A549 (cell line): Measurements from ENCODE around the gene CERS6. TPM values are rescaled to one million over a fixed set of nuclear protein-coding genes. Genes with fewer than 3 reads are reported as not detected.

Source experiments
- ATAC-seq, 2 experiments: fragments of 200-7000 bp in 1 of 2; fragments of >200 bp in 1 of 2; cut with Nextera tagmentation in 1 of 2; cut with Tn5 transposase in 1 of 2; 3 replicates each; pipeline versions ENCODE4 v1.8.0 to v1.9.1; 2018 to 2020; ENCODE audit warnings: mild to moderate bottlenecking in 1 of 2, moderate library complexity in 1 of 2
- CTCF ChIA-PET: fragments of 300-600 bp; sonication (Branson Sonifier 250); formaldehyde crosslinking; extraction: SDS; loops from one replicate; lab custom pipeline; 2021; ENCODE audit warnings: antibody characterized with exemption, inconsistent platforms; lab: Yijun Ruan, JAX
- POLR2A ChIA-PET: fragments of 350-600 bp; formaldehyde crosslinking; extraction: SDS; loops from one replicate; lab custom pipeline; 2021; ENCODE audit warnings: antibody characterized with exemption, inconsistent platforms; lab: Yijun Ruan, JAX
- DNase-seq, 2 experiments: peaks; one replicate each; pipeline versions ENCODE4 v3.0.0 to v3.0.0-alpha.2; 2011 to 2016; ENCODE audit warnings: low read depth in 1 of 2, low spot score in 1 of 2
- FAIRE-seq: peaks from 2 replicates; lab custom pipeline; 2011; peaks lifted over from hg19 to GRCh38; lab: Jason Lieb, UNC
- H3K27ac ChIP-seq, 2 experiments: fragments of >200 bp; sonication (Bioruptor Twin); formaldehyde crosslinking; 3 replicates each; pipeline ENCODE4 v1.5.1; 2016 to 2017
- H3K4me1 ChIP-seq: fragments of >200 bp; sonication (Bioruptor Twin); formaldehyde crosslinking; 3 replicates; pipeline ENCODE4 v1.6.1; 2016
- H3K4me2 ChIP-seq: fragments of >200 bp; sonication (Bioruptor Twin); formaldehyde crosslinking; 3 replicates; pipeline ENCODE4 v1.6.1; 2016
- H3K4me3 ChIP-seq: fragments of >200 bp; sonication (Bioruptor Twin); formaldehyde crosslinking; 3 replicates; pipeline ENCODE4 v1.5.1; 2016
- H3K9me3 ChIP-seq: fragments of >200 bp; sonication (Bioruptor Twin); formaldehyde crosslinking; 3 replicates; pipeline ENCODE4 v1.6.1; 2016
- CBX8 ChIP-seq: fragments of 200-600 bp; sonication (generic); IDR thresholded peaks from 2 replicates; pipeline ENCODE4 v1.6.1; 2016
- EHMT2 ChIP-seq: fragments of 200-600 bp; sonication (generic); IDR thresholded peaks from 2 replicates; pipeline ENCODE4 v1.6.1; 2016; ENCODE audit warnings: antibody characterized with exemption, low read depth, mild to moderate bottlenecking, moderate library complexity
- ESRRA ChIP-seq: fragments of 150-350 bp; IDR thresholded peaks from 2 replicates; pipeline ENCODE4 v1.6.1; 2014; ENCODE audit warnings: mild to moderate bottlenecking, low read length, borderline replicate concordance
- HOXB5 ChIP-seq: fragments of 250-450 bp; sonication (Bioruptor Pico); IDR thresholded peaks from 2 replicates; pipeline ENCODE4 v1.5.0; 2020; ENCODE audit warnings: mild to moderate bottlenecking, moderate library complexity
- JUN ChIP-seq, 2 experiments: fragments of >200 bp; sonication (Bioruptor Twin); formaldehyde crosslinking; IDR thresholded peaks; 2 replicates in 1 of 2; 3 replicates in 1 of 2; pipeline ENCODE4 v1.6.1; 2016 to 2017
- KDM5A ChIP-seq: fragments of 200-600 bp; sonication (generic); IDR thresholded peaks from 2 replicates; pipeline ENCODE4 v1.6.1; 2016; ENCODE audit warnings: antibody characterized with exemption, mild to moderate bottlenecking
- MAFK ChIP-seq: fragments of 450-650 bp; IDR thresholded peaks from 2 replicates; pipeline ENCODE4 v1.6.1; 2014; ENCODE audit not compliant: partially characterized antibody
- PHF8 ChIP-seq: fragments of 200-600 bp; sonication (generic); IDR thresholded peaks from 2 replicates; pipeline ENCODE4 v1.6.1; 2016; ENCODE audit warnings: low read depth, mild to moderate bottlenecking, antibody characterized with exemption, moderate library complexity, borderline replicate concordance
- POLR2A ChIP-seq: IDR thresholded peaks from 2 replicates; pipeline ENCODE4 v1.6.1; 2012; ENCODE audit warnings: mild to moderate bottlenecking, low read length
- RFX5 ChIP-seq: fragments of 450-650 bp; IDR thresholded peaks from 2 replicates; pipeline ENCODE4 v1.7.1; 2014; ENCODE audit warnings: antibody characterized with exemption, mild to moderate bottlenecking, moderate library complexity
- TFCP2L1 ChIP-seq: fragments of 250-450 bp; sonication (Bioruptor Pico); IDR thresholded peaks from 2 replicates; pipeline ENCODE4 v1.5.0; 2021; ENCODE audit warnings: mild to moderate bottlenecking
- ZC3H11A ChIP-seq: fragments of 450-650 bp; IDR thresholded peaks from 2 replicates; pipeline ENCODE4 v1.6.1; 2014; ENCODE audit warnings: antibody characterized with exemption, mild to moderate bottlenecking
- ZSCAN20 ChIP-seq: fragments of 250-450 bp; sonication (Bioruptor Pico); IDR thresholded peaks from 2 replicates; pipeline ENCODE4 v1.8.0; 2022; ENCODE audit warnings: mild to moderate bottlenecking, moderate library complexity
- WGBS: methylation state at CpG from one replicate; pipeline ENCODE4 v1.1.6; 2017; ENCODE audit errors: missing lambda C conversion rate; 5-methylcytosine and 5-hydroxymethylcytosine counted together
- polyA plus RNA-seq, 4 experiments: library from polyadenylated mRNA; depleted of rRNA in 3 of 4; stranded (reverse); fragments of >200 nt; fragmentation: RNase III in 1 of 4; extraction: RNeasy Plus Mini Kit Qiagen cat#74134 plus additional on column Dnase treatment in 1 of 4; gene quantifications; 2 replicates in 3 of 4; 3 replicates in 1 of 4; pipeline ENCODE4 v1.2.3, GENCODE V29; 2011 to 2017
- TF ChIP-seq, protein P1 (sequence below): fragments of >200 bp; sonication (Bioruptor Twin); formaldehyde crosslinking; IDR thresholded peaks from 3 replicates; pipeline ENCODE4 v1.6.1; 2016
- TF ChIP-seq, protein P2 (sequence below): fragments of >200 bp; sonication (Bioruptor Twin); formaldehyde crosslinking; IDR thresholded peaks from 2 replicates; pipeline ENCODE4 v1.6.1; 2016
- TF ChIP-seq, protein P3 (sequence below): IDR thresholded peaks from 2 replicates; pipeline ENCODE4 v1.6.1; 2012

The CERS6 gene
- polyA plus RNA-seq, 2 of the 4 experiments (the other 2 are of a cell fraction) = 12.0 to 16.9 TPM

DNA sequence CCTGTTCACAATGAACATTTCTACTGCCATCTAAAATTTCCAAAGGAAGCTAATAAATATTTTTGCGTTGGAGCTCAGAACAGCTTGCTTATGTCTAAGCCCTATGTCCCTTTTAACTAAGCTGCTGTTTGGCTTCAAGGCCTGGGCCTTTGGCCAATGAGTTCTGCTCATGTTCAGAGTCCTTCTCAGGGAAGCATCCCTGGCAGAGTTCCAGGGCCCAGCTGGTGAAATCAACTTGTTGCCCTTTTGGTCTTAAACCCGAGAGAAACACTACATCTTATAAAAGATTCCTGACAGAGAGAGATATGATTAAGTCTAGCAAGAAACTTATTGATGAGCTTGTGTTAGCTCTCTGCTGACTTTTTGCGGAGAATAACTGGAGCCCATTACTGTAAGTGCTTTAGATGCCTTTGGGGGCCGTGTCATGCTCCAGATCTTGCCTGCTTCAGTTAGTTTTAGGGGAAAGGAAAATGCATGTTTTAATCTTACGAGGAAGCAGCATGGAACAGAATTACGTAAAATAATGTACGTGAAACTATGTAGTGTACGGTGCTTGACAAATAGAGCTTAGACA, 243.9 kb downstream of the CERS6 start:
- no peak overlapping the region for H3K4me2 ChIP-seq
- FAIRE-seq = no peak
- no peak for ATAC-seq
- 85% methylated on average over 8 of the region's 8 CpGs for WGBS
- ChIA-PET CTCF (interaction anchor here (0.5 to 1.1 kb wide), 2 partner anchors 13 to 220 kb away, joined by 4 read pairs; no protein-coding TSS in a partner anchor), POLR2A (no interaction called here)
- no peaks in the 10 kb centered on the region for H3K9me3 ChIP-seq
- no peak for DNase-seq
- H3K4me3 ChIP-seq = no peak overlapping the region
- peaks cover under 1% of the 10 kb centered on the region; the same call in 1 of the 3 replicates for H3K4me1 ChIP-seq
- no peak for TF ChIP-seq EHMT2
- TF ChIP-seq POLR2A = no peak
- H3K27ac ChIP-seq = no peak overlapping the region

DNA sequence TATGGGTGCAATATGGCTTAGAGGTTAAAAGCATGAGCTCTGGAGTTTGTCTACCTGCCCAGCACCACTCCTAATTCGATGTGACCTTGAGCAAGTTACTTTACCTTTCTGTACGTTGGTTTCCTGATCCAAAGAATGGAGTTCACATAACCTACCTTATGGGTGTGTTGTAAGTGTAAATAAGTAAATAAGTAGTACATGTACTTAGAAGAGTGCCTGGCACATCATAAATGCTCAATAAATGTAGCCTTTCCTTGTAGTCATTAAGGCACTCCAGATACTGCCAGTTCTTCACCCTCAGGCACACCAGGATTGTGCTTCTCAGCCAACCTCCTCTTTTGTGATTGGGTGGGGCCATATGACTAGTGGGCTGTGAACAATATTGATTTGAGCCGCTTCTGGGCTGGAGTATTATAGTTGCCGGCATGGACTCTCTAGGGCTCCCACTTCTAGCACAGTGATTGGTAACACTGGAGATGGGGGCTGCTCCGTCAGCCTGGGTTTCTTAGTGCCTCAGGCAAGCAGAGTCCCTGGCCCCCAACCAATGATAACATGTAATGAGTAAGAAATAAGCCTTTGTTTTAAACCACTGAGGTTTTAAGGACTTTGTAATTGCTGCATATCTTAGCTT, 244.7 kb downstream of the CERS6 start:
- no peak for TF ChIP-seq ZSCAN20
- TF ChIP-seq TFCP2L1 = no peak
- no peak for TF ChIP-seq ZC3H11A
- TF ChIP-seq EHMT2 = no peak
- TF ChIP-seq, all 56 proteins: peak for 0
- Histone ChIP-seq H3K4me1 (peaks cover 8% of the 10 kb centered on the region; the same call in 2 of the 3 replicates), H3K27ac (no peak overlapping the region), H3K9me3 (no peaks in the 10 kb centered on the region), H3K4me3 (no peak overlapping the region), H3K4me2 (no peak overlapping the region)
- no peak for FAIRE-seq
- no peak for DNase-seq
- ChIA-PET POLR2A (no interaction called here), CTCF (interaction anchor here (1.1 kb wide), 1 partner anchor 14 kb away, joined by 4 read pairs; no protein-coding TSS in a partner anchor)
- 88% methylated on average over 5 of the region's 5 CpGs for WGBS
- ATAC-seq = no peak

DNA sequence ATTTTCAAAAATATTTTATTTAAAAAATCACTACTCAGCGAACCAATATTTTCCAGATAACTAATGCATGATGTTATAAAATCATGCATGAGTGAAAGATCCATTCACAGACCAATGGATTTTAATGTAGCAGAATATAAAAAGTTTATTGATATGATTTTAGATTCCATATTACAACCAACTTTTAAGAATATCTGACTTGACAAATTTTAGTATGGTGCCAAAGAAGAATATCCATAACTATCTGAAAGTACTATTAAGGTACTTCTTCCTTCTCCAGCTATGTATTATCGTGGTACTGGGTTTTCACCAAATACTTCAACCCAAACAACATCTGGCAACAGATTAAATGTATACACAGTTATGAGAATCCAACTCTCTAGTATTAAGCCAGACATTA, 246.5 kb downstream of the CERS6 start:
- no peak for TF ChIP-seq ESRRA
- TF ChIP-seq MAFK = peak; percentile 5
- Histone ChIP-seq H3K4me1 (peaks cover 19% of the 10 kb centered on the region; the same call in 2 of the 3 replicates), H3K4me3 (no peak overlapping the region), H3K4me2 (no peak overlapping the region), H3K27ac (no peak overlapping the region), H3K9me3 (no peaks in the 10 kb centered on the region)
- ATAC-seq (no peak), DNase-seq (no peak), FAIRE-seq (no peak)
- ChIA-PET CTCF (no interaction called here), POLR2A (no interaction called here)
- WGBS = 90% methylated on average over 2 of the region's 2 CpGs

DNA sequence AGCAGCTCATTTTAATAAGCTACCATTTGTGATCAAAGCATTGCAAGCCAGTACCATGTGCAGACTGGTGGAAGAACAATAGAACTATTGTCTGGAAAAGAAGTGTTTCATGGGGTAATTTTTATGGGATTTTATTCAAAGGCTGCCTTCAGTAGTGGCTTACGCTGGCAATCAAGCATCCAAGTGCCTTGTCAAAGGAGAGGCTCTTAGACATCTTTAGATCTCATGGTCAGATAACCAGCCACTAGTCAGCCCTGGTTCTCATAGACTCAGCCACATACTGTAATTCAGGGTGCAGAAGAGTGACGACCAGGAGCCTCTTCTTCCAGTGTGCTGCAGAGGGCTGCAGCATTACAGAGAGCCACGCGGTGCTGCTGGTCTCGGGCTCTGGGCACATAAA, 247.9 kb downstream of the CERS6 start:
- POLR2A ChIA-PET = no interaction called here
- 90% methylated on average over 5 of the region's 5 CpGs for WGBS

More for the DNA sequence above, 247.9 kb downstream of the CERS6 start:
- no peak; a peak in 1 of 6 replicates for ATAC-seq
- H3K9me3 ChIP-seq = no peaks in the 10 kb centered on the region
- CTCF ChIA-PET = interaction anchor here (0.7 to 1.4 kb wide), 3 partner anchors 16 to 737 kb away, joined by 3 read pairs; no protein-coding TSS in a partner anchor
- H3K4me1 ChIP-seq = peaks cover 19% of the 10 kb centered on the region; the same call in 2 of the 3 replicates
- FAIRE-seq = no peak
- no peak for DNase-seq
- no peak overlapping the region for H3K4me3 ChIP-seq
- H3K27ac ChIP-seq = no peak overlapping the region
- TF ChIP-seq JUN (IDR thresholded peaks at IDR 0.05) (no peak), KDM5A (no peak), PHF8 (no peak), RFX5 (no peak), CBX8 (no peak), ZSCAN20 (no peak), HOXB5 (CRISPR knock-in tag) (no peak)
- TF ChIP-seq, protein P1, sequence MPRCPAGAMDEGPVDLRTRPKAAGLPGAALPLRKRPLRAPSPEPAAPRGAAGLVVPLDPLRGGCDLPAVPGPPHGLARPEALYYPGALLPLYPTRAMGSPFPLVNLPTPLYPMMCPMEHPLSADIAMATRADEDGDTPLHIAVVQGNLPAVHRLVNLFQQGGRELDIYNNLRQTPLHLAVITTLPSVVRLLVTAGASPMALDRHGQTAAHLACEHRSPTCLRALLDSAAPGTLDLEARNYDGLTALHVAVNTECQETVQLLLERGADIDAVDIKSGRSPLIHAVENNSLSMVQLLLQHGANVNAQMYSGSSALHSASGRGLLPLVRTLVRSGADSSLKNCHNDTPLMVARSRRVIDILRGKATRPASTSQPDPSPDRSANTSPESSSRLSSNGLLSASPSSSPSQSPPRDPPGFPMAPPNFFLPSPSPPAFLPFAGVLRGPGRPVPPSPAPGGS = no peak
- TF ChIP-seq, protein P2, sequence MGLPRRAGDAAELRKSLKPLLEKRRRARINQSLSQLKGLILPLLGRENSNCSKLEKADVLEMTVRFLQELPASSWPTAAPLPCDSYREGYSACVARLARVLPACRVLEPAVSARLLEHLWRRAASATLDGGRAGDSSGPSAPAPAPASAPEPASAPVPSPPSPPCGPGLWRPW = no peak
- TF ChIP-seq, protein P3, sequence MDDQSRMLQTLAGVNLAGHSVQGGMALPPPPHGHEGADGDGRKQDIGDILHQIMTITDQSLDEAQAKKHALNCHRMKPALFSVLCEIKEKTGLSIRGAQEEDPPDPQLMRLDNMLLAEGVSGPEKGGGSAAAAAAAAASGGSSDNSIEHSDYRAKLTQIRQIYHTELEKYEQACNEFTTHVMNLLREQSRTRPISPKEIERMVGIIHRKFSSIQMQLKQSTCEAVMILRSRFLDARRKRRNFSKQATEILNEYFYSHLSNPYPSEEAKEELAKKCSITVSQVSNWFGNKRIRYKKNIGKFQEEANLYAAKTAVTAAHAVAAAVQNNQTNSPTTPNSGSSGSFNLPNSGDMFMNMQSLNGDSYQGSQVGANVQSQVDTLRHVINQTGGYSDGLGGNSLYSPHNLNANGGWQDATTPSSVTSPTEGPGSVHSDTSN = no peak
- H3K4me2 ChIP-seq = no peak overlapping the region
